ENCODE data around the gene CAMK2D.

Gene CAMK2D

GRCh38 chr4:113561758-113562157 is 199.8 kb downstream of the CAMK2D start:
- H3K36me3 ChIP-seq (ENCODE audit: control insufficient read depth in 1 of 2, insufficient read depth in 2 of 2, low read length in 2 of 2) = no peaks in the 10 kb centered on the region
- H3K4me1 ChIP-seq (ENCODE audit: control insufficient read depth in 1 of 2, insufficient read depth in 2 of 2, low read length in 2 of 2) = no peaks in the 10 kb centered on the region
- no peaks in the 10 kb centered on the region for H3K27me3 ChIP-seq (ENCODE audit: low read depth, low read length)
- no peak overlapping the region for H3K4me3 ChIP-seq (ENCODE audit: low read depth in 1 of 2, low read length in 2 of 2)
- H3K9me3 ChIP-seq (ENCODE audit: control insufficient read depth in 1 of 2, low read length in 2 of 2) = no peaks in the 10 kb centered on the region
- H3K27ac ChIP-seq (ENCODE audit: low read length) = no peak overlapping the region

- Histone ChIP-seq H3K27ac (ENCODE audit: low read length) (no peak overlapping the region), H3K9me3 (ENCODE audit: control insufficient read depth in 1 of 2, low read length in 2 of 2) (no peaks in the 10 kb centered on the region), H3K4me1 (ENCODE audit: control insufficient read depth in 1 of 2, insufficient read depth in 2 of 2, low read length in 2 of 2) (no peaks in the 10 kb centered on the region), H3K36me3 (ENCODE audit: control insufficient read depth in 1 of 2, insufficient read depth in 2 of 2, low read length in 2 of 2) (no peaks in the 10 kb centered on the region), H3K27me3 (ENCODE audit: low read depth, low read length) (no peaks in the 10 kb centered on the region), H3K4me3 (ENCODE audit: low read depth in 1 of 2, low read length in 2 of 2) (no peak overlapping the region)
Measured at GRCh38 chr4:113561092-113561491, 200.4 kb downstream of the CAMK2D start.

- Histone ChIP-seq H3K4me1 (ENCODE audit: control insufficient read depth in 1 of 2, insufficient read depth in 2 of 2, low read length in 2 of 2) (no peaks in the 10 kb centered on the region), H3K27ac (ENCODE audit: low read length) (no peak overlapping the region), H3K9me3 (ENCODE audit: control insufficient read depth in 1 of 2, low read length in 2 of 2) (no peaks in the 10 kb centered on the region), H3K36me3 (ENCODE audit: control insufficient read depth in 1 of 2, insufficient read depth in 2 of 2, low read length in 2 of 2) (no peaks in the 10 kb centered on the region), H3K4me3 (ENCODE audit: low read depth in 1 of 2, low read length in 2 of 2) (no peak overlapping the region), H3K27me3 (ENCODE audit: low read depth, low read length) (no peaks in the 10 kb centered on the region)
Measured at GRCh38 chr4:113560579-113560978, 201.0 kb downstream of the CAMK2D start.

- Histone ChIP-seq H3K4me1 (ENCODE audit: control insufficient read depth in 1 of 2, insufficient read depth in 2 of 2, low read length in 2 of 2) (no peaks in the 10 kb centered on the region), H3K4me3 (ENCODE audit: low read depth in 1 of 2, low read length in 2 of 2) (no peak overlapping the region), H3K27me3 (ENCODE audit: low read depth, low read length) (no peaks in the 10 kb centered on the region), H3K27ac (ENCODE audit: low read length) (no peak overlapping the region), H3K36me3 (ENCODE audit: control insufficient read depth in 1 of 2, insufficient read depth in 2 of 2, low read length in 2 of 2) (no peaks in the 10 kb centered on the region), H3K9me3 (ENCODE audit: control insufficient read depth in 1 of 2, low read length in 2 of 2) (no peaks in the 10 kb centered on the region)
Measured at GRCh38 chr4:113559947-113560346, 201.6 kb downstream of the CAMK2D start.

- Histone ChIP-seq H3K27ac (ENCODE audit: low read length) (peak overlapping the region; percentile 7), H3K4me1 (ENCODE audit: control insufficient read depth in 1 of 2, insufficient read depth in 2 of 2, low read length in 2 of 2) (no peaks in the 10 kb centered on the region), H3K9me3 (ENCODE audit: control insufficient read depth in 1 of 2, low read length in 2 of 2) (no peaks in the 10 kb centered on the region), H3K36me3 (ENCODE audit: control insufficient read depth in 1 of 2, insufficient read depth in 2 of 2, low read length in 2 of 2) (no peaks in the 10 kb centered on the region), H3K27me3 (ENCODE audit: low read depth, low read length) (no peaks in the 10 kb centered on the region), H3K4me3 (ENCODE audit: low read depth in 1 of 2, low read length in 2 of 2) (no peak overlapping the region)
Measured at GRCh38 chr4:113556382-113557134, 205.0 kb downstream of the CAMK2D start.

- Histone ChIP-seq H3K4me3 (ENCODE audit: low read depth in 1 of 2, low read length in 2 of 2) (no peak overlapping the region), H3K9me3 (ENCODE audit: control insufficient read depth in 1 of 2, low read length in 2 of 2) (no peaks in the 10 kb centered on the region), H3K27me3 (ENCODE audit: low read depth, low read length) (no peaks in the 10 kb centered on the region), H3K27ac (ENCODE audit: low read length) (peak overlapping the region; percentile 7), H3K36me3 (ENCODE audit: control insufficient read depth in 1 of 2, insufficient read depth in 2 of 2, low read length in 2 of 2) (no peaks in the 10 kb centered on the region), H3K4me1 (ENCODE audit: control insufficient read depth in 1 of 2, insufficient read depth in 2 of 2, low read length in 2 of 2) (no peaks in the 10 kb centered on the region)
Measured at GRCh38 chr4:113555868-113556267, 205.7 kb downstream of the CAMK2D start.

GRCh38 chr4:113553082-113553481 is 208.5 kb downstream of the CAMK2D start:
- Histone ChIP-seq H3K27ac (ENCODE audit: low read length) (no peak overlapping the region), H3K36me3 (ENCODE audit: control insufficient read depth in 1 of 2, insufficient read depth in 2 of 2, low read length in 2 of 2) (no peaks in the 10 kb centered on the region), H3K27me3 (ENCODE audit: low read depth, low read length) (no peaks in the 10 kb centered on the region), H3K4me3 (ENCODE audit: low read depth in 1 of 2, low read length in 2 of 2) (no peak overlapping the region), H3K9me3 (ENCODE audit: control insufficient read depth in 1 of 2, low read length in 2 of 2) (no peaks in the 10 kb centered on the region), H3K4me1 (ENCODE audit: control insufficient read depth in 1 of 2, insufficient read depth in 2 of 2, low read length in 2 of 2) (peaks cover 2 to 5% of the 10 kb centered on the region in 2 donors)

GRCh38 chr4:113550510-113550909 is 211.0 kb downstream of the CAMK2D start:
- H3K9me3 ChIP-seq (ENCODE audit: control insufficient read depth in 1 of 2, low read length in 2 of 2) = no peaks in the 10 kb centered on the region
- H3K27me3 ChIP-seq (ENCODE audit: low read depth, low read length) = no peaks in the 10 kb centered on the region
- H3K27ac ChIP-seq (ENCODE audit: low read length) = no peak overlapping the region
- no peaks in the 10 kb centered on the region for H3K36me3 ChIP-seq (ENCODE audit: control insufficient read depth in 1 of 2, insufficient read depth in 2 of 2, low read length in 2 of 2)
- H3K4me3 ChIP-seq (ENCODE audit: low read depth in 1 of 2, low read length in 2 of 2) = no peak overlapping the region
- H3K4me1 ChIP-seq (ENCODE audit: control insufficient read depth in 1 of 2, insufficient read depth in 2 of 2, low read length in 2 of 2) = peaks cover 7 to 8% of the 10 kb centered on the region in 2 donors

GRCh38 chr4:113548303-113548702 is 213.2 kb downstream of the CAMK2D start:
- no peaks in the 10 kb centered on the region for H3K9me3 ChIP-seq (ENCODE audit: control insufficient read depth in 1 of 2, low read length in 2 of 2)
- H3K4me1 ChIP-seq (ENCODE audit: control insufficient read depth in 1 of 2, insufficient read depth in 2 of 2, low read length in 2 of 2) = peaks cover 7 to 8% of the 10 kb centered on the region in 2 donors
- H3K36me3 ChIP-seq (ENCODE audit: control insufficient read depth in 1 of 2, insufficient read depth in 2 of 2, low read length in 2 of 2) = no peaks in the 10 kb centered on the region
- peak overlapping the region; percentile 78 for H3K27ac ChIP-seq (ENCODE audit: low read length)
- no peaks in the 10 kb centered on the region for H3K27me3 ChIP-seq (ENCODE audit: low read depth, low read length)
- peak overlapping the region in 1 of 2 donors; percentile 2 for H3K4me3 ChIP-seq (ENCODE audit: low read depth in 1 of 2, low read length in 2 of 2)

- Histone ChIP-seq H3K4me3 (ENCODE audit: low read depth in 1 of 2, low read length in 2 of 2) (peak overlapping the region in 1 of 2 donors; percentile 2), H3K4me1 (ENCODE audit: control insufficient read depth in 1 of 2, insufficient read depth in 2 of 2, low read length in 2 of 2) (peaks cover 7 to 8% of the 10 kb centered on the region in 2 donors), H3K36me3 (ENCODE audit: control insufficient read depth in 1 of 2, insufficient read depth in 2 of 2, low read length in 2 of 2) (no peaks in the 10 kb centered on the region), H3K27me3 (ENCODE audit: low read depth, low read length) (no peaks in the 10 kb centered on the region), H3K9me3 (ENCODE audit: control insufficient read depth in 1 of 2, low read length in 2 of 2) (no peaks in the 10 kb centered on the region), H3K27ac (ENCODE audit: low read length) (peak overlapping the region; percentile 78)
Measured at GRCh38 chr4:113547487-113548042, 214.0 kb downstream of the CAMK2D start.

- peaks cover 0 to 13% of the 10 kb centered on the region in 2 donors for H3K4me1 ChIP-seq (ENCODE audit: control insufficient read depth in 1 of 2, insufficient read depth in 2 of 2, low read length in 2 of 2)
- no peaks in the 10 kb centered on the region for H3K9me3 ChIP-seq (ENCODE audit: control insufficient read depth in 1 of 2, low read length in 2 of 2)
- no peaks in the 10 kb centered on the region for H3K27me3 ChIP-seq (ENCODE audit: low read depth, low read length)
- no peaks in the 10 kb centered on the region for H3K36me3 ChIP-seq (ENCODE audit: control insufficient read depth in 1 of 2, insufficient read depth in 2 of 2, low read length in 2 of 2)
- H3K4me3 ChIP-seq (ENCODE audit: low read depth in 1 of 2, low read length in 2 of 2) = no peak overlapping the region
- H3K27ac ChIP-seq (ENCODE audit: low read length) = no peak overlapping the region
Measured at GRCh38 chr4:113541933-113542332, 219.6 kb downstream of the CAMK2D start.

- H3K9me3 ChIP-seq (ENCODE audit: control insufficient read depth in 1 of 2, low read length in 2 of 2) = no peaks in the 10 kb centered on the region
- H3K27ac ChIP-seq (ENCODE audit: low read length) = no peak overlapping the region
- H3K36me3 ChIP-seq (ENCODE audit: control insufficient read depth in 1 of 2, insufficient read depth in 2 of 2, low read length in 2 of 2) = no peaks in the 10 kb centered on the region
- H3K4me3 ChIP-seq (ENCODE audit: low read depth in 1 of 2, low read length in 2 of 2) = no peak overlapping the region
- peaks cover 0 to 13% of the 10 kb centered on the region in 2 donors for H3K4me1 ChIP-seq (ENCODE audit: control insufficient read depth in 1 of 2, insufficient read depth in 2 of 2, low read length in 2 of 2)
- no peaks in the 10 kb centered on the region for H3K27me3 ChIP-seq (ENCODE audit: low read depth, low read length)
Measured at GRCh38 chr4:113540859-113541258, 220.7 kb downstream of the CAMK2D start.
